ENCODE data around the gene IDH3A.

GRCh38 chr15:78206326-78207109, 57.4 kb downstream of the IDH3A start:
- TF ChIP-seq CTCF (IDR thresholded peaks at IDR 0.05; ENCODE audit: insufficient read depth, low read length, poor library complexity, severe bottlenecking) (no peak), EZH2phosphoT487 (conservative IDR thresholded peaks at IDR 0.05; ENCODE audit: low read length) (no peak)
